Astrocyte (in vitro differentiated cells and primary cell): ENCODE results near the gene MSL2.

Source experiments
- CTCF ChIP-seq: IDR thresholded peaks from 2 replicates; pipeline ENCODE4 v1.5.1; 2011; ENCODE audit warnings: low read depth, mild to moderate bottlenecking, inconsistent platforms, low read length, moderate library complexity; ENCODE audit not compliant: insufficient read depth
- EZH2 ChIP-seq: IDR thresholded peaks from 2 replicates; pipeline ENCODE4 v1.6.1; 2012; ENCODE audit warnings: mild to moderate bottlenecking, low read length, inconsistent platforms; ENCODE audit not compliant: insufficient read depth

GRCh38 chr3:136209921-136210320 lies 13.8 kb upstream of the MSL2 start:
- no peak for TF ChIP-seq CTCF
- no peak for TF ChIP-seq EZH2
